VCaP (cell line): ENCODE results near the gene NKAPD1.
A peak's percentile ranks its signal among the peaks of the same experiment; 100 is the strongest.
"Not testable (repeated sequence)": the region's sequence is repeated elsewhere in the genome, so short reads cannot be mapped to it uniquely, and the experiment has no call there.

ENCODE experiments used
- H3K27ac ChIP-seq: fragments of 450-650 bp; 2 replicates; pipeline ENCODE4 v1.5.1; 2017
- TF ChIP-seq, protein P1 (sequence below): fragments of 450-650 bp; conservative IDR thresholded peaks from 2 replicates; pipeline ENCODE4 v1.5.1; 2017; ENCODE audit warnings: mild to moderate bottlenecking, moderate library complexity

Gene NKAPD1

DNA sequence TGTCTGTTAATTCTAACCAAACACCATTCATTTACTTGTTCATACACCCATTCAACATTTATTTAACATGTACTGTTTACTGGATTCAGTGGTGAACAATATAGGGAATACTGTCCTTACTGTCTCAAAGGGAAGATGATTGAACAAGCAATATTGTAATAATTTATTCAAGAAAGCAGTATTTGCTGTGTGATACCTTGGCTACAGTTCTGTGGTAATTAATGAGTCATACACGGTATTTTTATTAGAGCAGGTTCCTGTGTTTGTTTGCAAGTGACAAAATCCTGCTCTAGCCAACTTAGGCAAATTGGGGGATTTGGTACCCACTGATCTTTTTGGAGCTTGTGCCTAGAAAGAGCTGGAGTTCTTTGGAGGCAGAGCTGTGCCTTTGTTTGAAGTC is 16.0 kb upstream of the NKAPD1 start:
- TF ChIP-seq, protein P1, sequence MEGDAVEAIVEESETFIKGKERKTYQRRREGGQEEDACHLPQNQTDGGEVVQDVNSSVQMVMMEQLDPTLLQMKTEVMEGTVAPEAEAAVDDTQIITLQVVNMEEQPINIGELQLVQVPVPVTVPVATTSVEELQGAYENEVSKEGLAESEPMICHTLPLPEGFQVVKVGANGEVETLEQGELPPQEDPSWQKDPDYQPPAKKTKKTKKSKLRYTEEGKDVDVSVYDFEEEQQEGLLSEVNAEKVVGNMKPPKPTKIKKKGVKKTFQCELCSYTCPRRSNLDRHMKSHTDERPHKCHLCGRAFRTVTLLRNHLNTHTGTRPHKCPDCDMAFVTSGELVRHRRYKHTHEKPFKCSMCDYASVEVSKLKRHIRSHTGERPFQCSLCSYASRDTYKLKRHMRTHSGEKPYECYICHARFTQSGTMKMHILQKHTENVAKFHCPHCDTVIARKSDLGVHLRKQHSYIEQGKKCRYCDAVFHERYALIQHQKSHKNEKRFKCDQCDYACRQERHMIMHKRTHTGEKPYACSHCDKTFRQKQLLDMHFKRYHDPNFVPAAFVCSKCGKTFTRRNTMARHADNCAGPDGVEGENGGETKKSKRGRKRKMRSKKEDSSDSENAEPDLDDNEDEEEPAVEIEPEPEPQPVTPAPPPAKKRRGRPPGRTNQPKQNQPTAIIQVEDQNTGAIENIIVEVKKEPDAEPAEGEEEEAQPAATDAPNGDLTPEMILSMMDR: no peak
- H3K27ac ChIP-seq: no peak overlapping the region

DNA sequence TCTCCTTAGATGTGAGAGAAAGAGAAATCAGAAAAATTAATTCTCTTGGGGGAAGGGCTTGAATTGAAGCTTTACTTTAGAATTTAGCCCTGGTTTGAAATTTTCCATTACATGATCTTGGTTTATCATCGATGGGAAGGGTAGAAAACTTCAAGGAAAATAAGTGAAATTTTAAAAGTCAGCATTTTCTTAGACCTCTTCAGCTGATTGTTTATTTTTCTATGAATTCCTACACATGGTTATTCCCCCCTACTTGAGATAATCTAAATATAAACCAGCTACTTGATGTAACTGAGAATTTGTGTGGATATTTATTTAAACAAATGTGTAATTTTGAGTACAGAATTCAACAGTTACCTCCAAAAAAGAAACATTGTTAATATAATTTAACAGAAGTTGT is 11.2 kb upstream of the NKAPD1 start:
- TF ChIP-seq, protein P1: no peak
- H3K27ac ChIP-seq: no peak overlapping the region

DNA sequence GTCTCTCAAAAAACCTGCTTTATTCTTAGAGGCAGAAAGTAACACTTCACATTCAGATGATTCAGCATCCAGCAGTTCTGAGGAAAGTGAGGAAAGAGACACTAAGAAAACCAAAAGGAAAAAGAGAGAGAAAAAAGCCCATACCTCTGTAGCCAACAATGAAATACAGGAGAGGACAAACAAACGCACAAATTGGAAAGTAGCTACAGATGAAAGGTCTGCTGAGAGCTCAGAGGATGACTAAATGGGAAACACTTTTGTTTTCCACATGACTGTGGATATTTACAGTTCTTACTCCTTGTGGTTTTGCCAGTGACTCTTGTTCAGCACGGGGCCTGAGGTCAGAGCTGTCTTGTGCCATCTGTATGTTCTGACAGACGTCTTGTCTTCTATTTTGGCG is 8.6 kb downstream of the NKAPD1 start:
- TF ChIP-seq, protein P1: no peak
- no peak overlapping the region for H3K27ac ChIP-seq

DNA sequence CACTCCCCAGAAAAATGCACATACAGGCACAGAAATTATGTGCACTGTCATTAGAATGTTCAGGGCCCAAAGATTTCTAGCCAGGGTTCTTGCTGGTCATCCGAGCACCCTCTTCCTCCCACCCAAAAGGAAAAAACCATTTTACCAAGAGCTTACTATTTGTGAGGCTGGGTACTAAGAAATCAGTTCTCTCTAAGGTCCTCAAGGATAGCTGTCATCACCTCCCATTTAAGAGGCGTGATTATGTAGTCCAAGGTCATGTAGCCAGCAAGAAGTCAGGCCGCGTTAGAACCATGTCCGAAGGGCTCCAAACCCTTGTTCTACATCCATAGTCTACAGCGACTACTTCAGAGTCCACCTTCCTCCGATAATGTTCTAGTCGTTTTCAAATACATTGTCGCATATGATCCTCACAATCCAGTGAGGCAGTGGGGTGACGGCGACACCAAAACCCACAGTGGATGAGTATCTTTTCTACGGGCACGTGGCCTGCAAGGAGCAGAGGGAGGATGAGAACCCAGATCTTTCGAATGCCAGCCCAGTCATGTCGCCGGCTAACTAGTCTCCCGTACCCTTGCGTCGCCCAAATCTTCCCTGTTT is 11.8 kb downstream of the NKAPD1 start:
- H3K27ac ChIP-seq: peak overlapping the region; percentile 86
- TF ChIP-seq, protein P1: no peak

DNA sequence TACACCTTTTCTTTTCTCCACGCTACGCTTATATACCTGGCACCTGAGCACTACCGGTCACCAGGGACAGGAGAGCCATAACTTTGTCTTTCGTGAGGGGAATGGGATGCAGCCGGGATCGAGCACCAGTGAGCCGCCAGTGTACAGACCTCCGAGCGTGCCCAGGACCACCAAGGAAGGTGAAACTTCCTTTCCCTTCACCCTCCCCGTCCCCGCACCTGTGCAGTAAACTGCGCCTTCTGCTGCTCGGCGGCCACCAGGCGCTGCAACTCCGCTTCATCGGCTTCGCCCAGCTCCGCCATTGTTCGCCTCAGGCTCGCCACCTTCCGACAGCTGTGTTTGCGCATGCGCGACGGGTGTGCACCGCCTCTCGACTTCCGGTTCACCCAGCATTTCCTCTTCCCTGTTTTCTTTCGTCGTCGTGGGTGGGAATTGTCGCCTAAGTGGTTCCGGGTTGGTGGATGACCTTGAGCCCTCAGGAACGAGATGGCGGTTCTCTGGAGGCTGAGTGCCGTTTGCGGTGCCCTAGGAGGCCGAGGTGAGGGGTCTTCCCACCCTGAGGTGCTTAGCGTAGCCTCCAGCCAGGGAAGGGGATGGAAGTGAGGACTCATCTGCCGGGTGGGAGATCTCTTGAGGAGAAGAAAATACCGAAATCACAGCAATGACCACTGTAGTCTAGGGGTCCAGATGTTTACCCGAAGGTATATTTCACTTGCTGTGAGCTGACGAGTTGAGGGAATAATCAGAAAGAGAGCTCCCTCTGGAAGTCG is 12.5 kb downstream of the NKAPD1 start, which contains the start of the genes SDHD and TIMM8B:
Gene SDHD (plus strand): TSS at position 452 of the 770 bp plus-strand sequence. CDS start 35 bp downstream, at position 487.
Gene TIMM8B (minus strand): TSS at position 335 of the 770 bp plus-strand sequence. CDS start 33 bp downstream, at position 302.
- peak within 1 kb of the TSS; percentile 86 for H3K27ac ChIP-seq
- TF ChIP-seq, protein P1: peak; percentile 27; the same call in 1 of the 2 replicates

DNA sequence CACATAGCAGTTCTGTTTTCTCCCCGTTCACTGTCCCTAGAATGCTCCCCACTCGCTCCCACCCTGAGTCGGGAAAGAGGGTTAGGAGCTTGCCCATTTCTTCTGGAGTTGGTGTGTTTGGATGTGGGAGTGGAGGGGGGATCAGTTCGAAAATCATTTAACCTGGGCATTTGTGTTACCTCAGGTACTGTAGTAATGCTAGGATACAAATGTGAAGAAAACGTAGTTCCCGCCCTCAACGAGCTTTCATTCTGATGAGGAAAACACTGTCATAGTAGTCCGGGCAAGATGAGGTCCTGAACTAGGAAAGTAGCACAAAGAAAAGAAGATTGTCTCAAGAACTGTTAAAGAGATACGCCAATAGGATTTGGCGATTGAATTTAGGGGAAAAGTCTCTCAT is 13.1 kb downstream of the NKAPD1 start:
- H3K27ac ChIP-seq: peak overlapping the region; percentile 86
- TF ChIP-seq, protein P1: no peak

DNA sequence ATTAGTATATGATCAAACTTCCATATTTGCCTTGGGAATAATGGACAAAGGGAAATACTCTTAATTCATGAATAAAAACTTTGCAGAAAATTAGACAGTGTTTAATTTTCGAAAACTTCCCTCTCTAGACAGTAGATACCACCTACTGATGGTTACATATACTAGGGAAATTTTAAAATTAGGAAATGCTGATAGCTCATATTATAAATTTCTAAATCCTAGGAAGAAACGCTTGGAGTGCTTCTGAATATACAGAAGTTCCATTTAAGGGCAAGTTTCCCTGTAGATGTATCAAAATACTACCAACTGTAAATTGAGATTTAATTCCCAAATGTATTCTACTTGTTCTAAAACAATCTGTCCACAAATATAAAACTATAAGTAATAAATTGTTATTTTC is 21.2 kb downstream of the NKAPD1 start:
- not testable (repeated sequence) for H3K27ac ChIP-seq

DNA sequence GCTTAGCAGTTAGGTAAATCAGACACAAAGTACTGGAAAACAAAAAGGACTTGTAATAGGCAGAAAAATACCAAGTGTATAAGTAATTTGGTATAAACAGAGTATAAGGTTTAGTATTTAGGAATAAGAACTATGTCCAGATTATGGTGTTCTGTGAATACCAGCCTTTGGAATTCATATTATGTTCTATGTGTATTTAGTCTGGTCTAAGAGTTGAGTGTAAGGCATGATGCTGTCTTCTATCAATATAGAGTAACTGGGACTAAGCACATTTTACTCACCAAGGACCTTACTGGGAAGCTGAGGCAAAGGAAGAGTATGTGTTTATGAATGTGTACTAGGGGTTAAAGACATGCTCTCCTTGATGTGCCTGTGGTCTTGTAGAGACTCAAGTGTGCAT is 22.1 kb downstream of the NKAPD1 start:
- no peak overlapping the region for H3K27ac ChIP-seq
- TF ChIP-seq, protein P1: no peak
